ENCODE measurements around the gene MEF2C.

DNA sequence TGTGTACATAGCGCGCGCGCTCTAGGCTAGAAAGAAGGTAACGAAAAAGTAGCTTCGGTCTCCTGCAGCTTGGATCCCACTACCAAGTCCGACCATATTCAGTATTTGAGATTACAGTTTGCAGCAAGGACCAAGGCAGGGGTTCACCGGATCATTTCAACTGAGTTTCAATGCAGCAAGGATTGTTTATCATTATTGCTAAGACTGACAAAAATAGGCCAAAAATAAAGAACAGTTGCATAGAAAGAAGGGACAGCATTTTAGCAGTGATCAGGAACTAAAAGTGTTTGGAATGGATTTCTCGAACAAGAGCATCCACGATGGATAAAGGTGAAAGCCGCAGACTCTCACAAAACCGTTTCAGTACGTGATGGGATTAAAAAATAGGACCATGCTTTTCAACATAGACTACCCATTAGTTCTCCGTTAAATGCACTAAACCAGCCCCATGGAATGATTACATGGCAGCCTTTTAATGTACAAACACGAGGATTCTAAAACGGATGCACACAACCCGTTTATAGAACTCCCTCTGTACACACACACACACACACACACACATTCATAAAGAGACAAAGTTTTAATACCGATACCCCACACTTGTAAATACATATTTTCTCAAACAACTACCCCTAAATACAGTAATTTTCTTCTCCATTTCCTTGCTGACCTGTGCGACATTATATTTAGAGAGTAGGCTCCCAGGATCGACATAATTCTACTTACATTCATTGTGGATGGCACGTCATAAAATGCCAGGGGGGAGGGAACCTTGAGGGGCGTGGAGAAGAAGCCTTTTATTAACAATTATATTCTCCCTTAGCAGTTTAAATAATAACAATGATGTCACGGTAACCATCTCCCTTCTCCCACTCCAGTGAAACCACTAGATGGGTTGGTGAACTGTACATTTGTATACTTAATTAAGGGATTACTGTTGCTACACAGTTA lies 197.1 kb downstream of the MEF2C start:
- TF ChIP-seq ZNF274 (IDR thresholded peaks at IDR 0.05; ENCODE audit: low read depth, low read length) (no peak), CTCF (IDR thresholded peaks at IDR 0.05 in 2 of 3, conservative IDR thresholded peaks at IDR 0.05 in 1 of 3; ENCODE audit: borderline replicate concordance in 1 of 3, insufficient read depth in 1 of 3, low read depth in 2 of 3, low read length in 2 of 3) (no peak), YY1 (IDR thresholded peaks at IDR 0.05; ENCODE audit: extremely low read depth, insufficient replicate concordance, low read depth, low read length) (no peak), POLR2AphosphoS5 (IDR thresholded peaks at IDR 0.05; ENCODE audit: low read depth, low read length) (no peak), POLR2A (IDR thresholded peaks at IDR 0.05; ENCODE audit: borderline replicate concordance, extremely low read depth, insufficient read depth, insufficient read length) (no peak), EZH2 (IDR thresholded peaks at IDR 0.05) (no peak), REST (IDR thresholded peaks at IDR 0.05; ENCODE audit: low read depth) (no peak), ZBTB33 (IDR thresholded peaks at IDR 0.05; ENCODE audit: extremely low read depth, insufficient replicate concordance, low read length) (no peak), JUND (IDR thresholded peaks at IDR 0.05) (no peak), SP1 (IDR thresholded peaks at IDR 0.05; ENCODE audit: low read depth) (no peak), RAD21 (IDR thresholded peaks at IDR 0.05; ENCODE audit: low read depth) (no peak), CEBPB (IDR thresholded peaks at IDR 0.05; ENCODE audit: low read depth) (no peak)
